Calu3 (cell line): ENCODE results near the gene BTNL8. TPM values are rescaled to one million over a fixed set of nuclear protein-coding genes. Genes with fewer than 3 reads are reported as not detected.
"Not testable (repeated sequence)": the region's sequence is repeated elsewhere in the genome, so short reads cannot be mapped to it uniquely, and the experiment has no call there.

Source experiments
- BruUV-seq: library from RNA; stranded (reverse); fragments of 400-500 nt; replicated peaks from 2 replicates; lab custom pipeline; 2021; lab: Mats Ljungman, UMichigan
- CTCF ChIA-PET: fragments of 300-600 bp; sonication (Branson Sonifier 250); formaldehyde crosslinking; loops from one replicate; lab custom pipeline; 2022; ENCODE audit warnings: antibody characterized with exemption; lab: Charles Lee
- DNase-seq: peaks from one replicate; pipeline ENCODE4 v3.0.0; 2022
- H3K27ac Mint-ChIP-seq: one replicate; pipeline ENCODE4 v1.8.0; 2022; ENCODE audit warnings: mixed read lengths; ENCODE audit not compliant: unreplicated experiment
- H3K27me3 Mint-ChIP-seq: one replicate; pipeline ENCODE4 v1.8.0; 2022; ENCODE audit warnings: mixed read lengths; ENCODE audit not compliant: unreplicated experiment
- H3K36me3 Mint-ChIP-seq: one replicate; pipeline ENCODE4 v1.8.0; 2022; ENCODE audit warnings: mild to moderate bottlenecking, moderate library complexity, mixed read lengths; ENCODE audit not compliant: insufficient read depth, unreplicated experiment
- H3K4me1 Mint-ChIP-seq: one replicate; pipeline ENCODE4 v1.8.0; 2022; ENCODE audit warnings: mild to moderate bottlenecking, low read depth, mixed read lengths; ENCODE audit not compliant: unreplicated experiment
- H3K4me3 Mint-ChIP-seq: one replicate; pipeline ENCODE4 v1.8.0; 2022; ENCODE audit warnings: mild to moderate bottlenecking, low read depth, moderate library complexity, mixed read lengths; ENCODE audit not compliant: unreplicated experiment
- H3K9me3 Mint-ChIP-seq: one replicate; pipeline ENCODE4 v1.8.0; 2022; ENCODE audit warnings: low read depth, mixed read lengths; ENCODE audit not compliant: unreplicated experiment
- CTCF ChIP-seq: fragments of 200-600 bp; IDR thresholded peaks from one replicate; pipeline ENCODE4 v1.8.0; 2022; ENCODE audit warnings: antibody characterized with exemption; ENCODE audit not compliant: unreplicated experiment
- intact Hi-C: fragments of 100-400 bp; cut with micrococcal nuclease; formaldehyde crosslinking; loops from one replicate; pipeline ENCODE4 v1.10.0; 2022; ENCODE audit not compliant: unreplicated experiment
- total RNA-seq: library from RNA; stranded (reverse); gene quantifications from 2 replicates; pipeline ENCODE4 v1.2.3, GENCODE V29; 2022

BTNL8 gene
- total RNA-seq, 1 experiment from 2014 or later, result not detected

GRCh38 chr5:180889381-180889780, 9.6 kb upstream of the BTNL8 start:
- Mint-ChIP-seq H3K9me3 (peaks cover 7% of the 10 kb centered on the region), H3K27me3 (peaks cover 42% of the 10 kb centered on the region), H3K36me3 (no peaks in the 10 kb centered on the region), H3K4me1 (peaks cover 7% of the 10 kb centered on the region), H3K4me3 (no peak overlapping the region), H3K27ac (no peak overlapping the region)
- no TSS peak for BruUV-seq
- CTCF ChIA-PET, result no interaction called here
- DNase-seq, result no peak
- intact Hi-C loops, result no loop called here
- no peak for TF ChIP-seq CTCF

- H3K27ac Mint-ChIP-seq, H3K9me3 Mint-ChIP-seq, H3K36me3 Mint-ChIP-seq, CTCF ChIA-PET, H3K4me3 Mint-ChIP-seq, BruUV-seq, H3K4me1 Mint-ChIP-seq, DNase-seq, intact Hi-C loops: not testable (repeated sequence)
- H3K27me3 Mint-ChIP-seq, result peaks cover 41% of the 10 kb centered on the region
Observed at GRCh38 chr5:180895330-180895729, 3.6 kb upstream of the BTNL8 start.

- Mint-ChIP-seq H3K4me1 (peaks cover 10% of the 10 kb centered on the region), H3K9me3 (no peaks in the 10 kb centered on the region), H3K27ac (no peak overlapping the region), H3K36me3 (no peaks in the 10 kb centered on the region), H3K27me3 (no peaks in the 10 kb centered on the region), H3K4me3 (no peak overlapping the region)
- no peak for DNase-seq
- CTCF ChIA-PET, result no interaction called here
- no TSS peak for BruUV-seq
- intact Hi-C loops, result no loop called here
- no peak for TF ChIP-seq CTCF
Observed at GRCh38 chr5:180900178-180900577, 1.2 kb downstream of the BTNL8 start.

DNA sequence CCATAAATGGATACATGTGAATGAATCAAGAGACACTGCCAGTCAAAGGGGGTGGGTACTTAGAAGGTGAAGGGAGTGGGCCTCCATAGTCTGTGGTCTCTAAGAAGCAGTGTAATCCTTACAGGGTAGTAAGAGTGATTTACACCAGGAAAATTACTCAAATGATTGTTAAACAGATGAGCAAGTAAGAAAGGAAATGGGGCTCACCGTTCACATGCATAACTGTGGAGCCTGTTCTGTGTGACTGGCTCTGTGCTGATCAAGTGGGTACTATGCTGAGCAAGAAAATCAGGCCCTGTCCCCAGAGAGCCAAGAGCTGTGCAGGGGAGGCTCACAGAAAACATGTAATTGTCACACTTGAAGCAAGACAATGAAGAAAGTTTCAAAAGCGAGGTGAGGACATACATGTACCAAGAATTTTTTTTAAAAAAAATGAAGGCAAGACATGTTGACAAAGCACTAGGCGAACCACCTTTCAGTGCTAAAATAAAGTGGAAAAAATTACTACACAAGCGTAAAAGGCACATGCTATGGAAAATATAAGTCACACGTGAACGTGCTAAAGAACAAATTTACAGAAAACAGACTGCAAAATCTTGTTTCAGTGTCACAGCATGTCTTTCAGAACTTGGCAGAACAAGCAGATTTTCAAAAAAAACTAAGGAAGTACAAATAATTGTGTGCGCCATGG, 2.5 kb downstream of the BTNL8 start:
- Mint-ChIP-seq H3K36me3 (no peaks in the 10 kb centered on the region), H3K27me3 (no peaks in the 10 kb centered on the region), H3K27ac (no peak overlapping the region), H3K9me3 (no peaks in the 10 kb centered on the region), H3K4me1 (peaks cover 10% of the 10 kb centered on the region), H3K4me3 (no peak overlapping the region)
- intact Hi-C loops, result no loop called here
- no peak for TF ChIP-seq CTCF
- no TSS peak for BruUV-seq
- CTCF ChIA-PET, result no interaction called here
- DNase-seq, result no peak

- no TSS peak for BruUV-seq
- CTCF ChIA-PET, result no interaction called here
- no peaks in the 10 kb centered on the region for H3K4me1 Mint-ChIP-seq
Observed at GRCh38 chr5:180908400-180908799, 9.4 kb downstream of the BTNL8 start.

More at GRCh38 chr5:180908400-180908799, 9.4 kb downstream of the BTNL8 start:
- no peak overlapping the region for H3K27ac Mint-ChIP-seq
- no peak for DNase-seq
- no peak for TF ChIP-seq CTCF
- intact Hi-C loops, result no loop called here
- H3K27me3 Mint-ChIP-seq, result no peaks in the 10 kb centered on the region
- no peaks in the 10 kb centered on the region for H3K36me3 Mint-ChIP-seq
- H3K9me3 Mint-ChIP-seq, result no peaks in the 10 kb centered on the region
- H3K4me3 Mint-ChIP-seq, result no peak overlapping the region
